Measurements from ENCODE around the gene ADCY2. TPM values are rescaled to one million over a fixed set of nuclear protein-coding genes. Genes with fewer than 3 reads are reported as not detected.
A peak's percentile ranks its signal among the peaks of the same experiment; 100 is the strongest.

ADCY2 gene
- total RNA-seq, 1 experiment from 2014 or later, result not detected

DNA sequence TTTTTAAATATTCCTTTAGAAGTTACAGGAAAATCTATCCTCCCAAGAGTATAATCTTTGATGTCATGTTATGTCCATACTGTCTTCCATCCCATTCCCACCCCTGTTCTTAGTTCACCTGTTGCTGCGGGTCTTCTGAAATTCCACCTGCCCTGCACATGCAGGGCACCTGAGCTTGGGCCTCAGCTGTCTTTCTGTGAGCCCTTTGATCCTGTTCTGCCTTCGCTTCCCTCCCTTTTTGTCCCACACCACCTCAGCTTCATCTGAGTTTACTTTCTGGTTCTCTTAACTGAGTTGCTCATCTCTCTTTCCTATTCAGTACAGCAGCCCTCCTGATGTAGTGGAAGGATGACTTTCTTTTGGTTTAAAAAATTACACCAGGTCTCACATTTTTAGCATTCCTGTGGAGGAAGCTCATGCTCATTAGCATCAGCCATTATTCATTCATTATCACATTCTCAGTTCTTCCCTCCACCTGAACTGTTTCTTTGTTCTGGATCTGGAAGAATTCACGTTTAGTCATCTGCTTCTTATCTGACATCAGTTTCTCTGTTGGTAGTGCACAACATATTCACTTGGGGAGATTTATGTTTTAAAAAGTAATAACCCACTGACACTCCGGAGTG lies 211.0 kb downstream of the ADCY2 start:
- H3K27ac ChIP-seq (ENCODE audit: low read length), result no peak overlapping the region
- no peaks in the 10 kb centered on the region for H3K27me3 ChIP-seq (ENCODE audit: low read length)
- H3K9me3 ChIP-seq (ENCODE audit: low read length), result no peaks in the 10 kb centered on the region
- H3K4me2 ChIP-seq (ENCODE audit: low read depth, low read length, poor library complexity, severe bottlenecking), result no peak overlapping the region
- H3K4me1 ChIP-seq (ENCODE audit: low read length), result no peaks in the 10 kb centered on the region
- no peaks in the 10 kb centered on the region for H3K9me2 ChIP-seq (replicated peaks; ENCODE audit: insufficient read depth, low read length)
- H3K79me2 ChIP-seq (ENCODE audit: low read length), result no peaks in the 10 kb centered on the region
- no peak overlapping the region for H3K4me3 ChIP-seq (ENCODE audit: low read length)
- H2AFZ ChIP-seq (ENCODE audit: low read length), result no peak overlapping the region
- no peak for DNase-seq
- H3K9ac ChIP-seq (ENCODE audit: low read length), result no peak overlapping the region
- H3K36me3 ChIP-seq (ENCODE audit: insufficient read depth, low read length), result no peaks in the 10 kb centered on the region
- no peaks in the 10 kb centered on the region for H4K20me1 ChIP-seq (ENCODE audit: insufficient read depth, low read depth, low read length)

DNA sequence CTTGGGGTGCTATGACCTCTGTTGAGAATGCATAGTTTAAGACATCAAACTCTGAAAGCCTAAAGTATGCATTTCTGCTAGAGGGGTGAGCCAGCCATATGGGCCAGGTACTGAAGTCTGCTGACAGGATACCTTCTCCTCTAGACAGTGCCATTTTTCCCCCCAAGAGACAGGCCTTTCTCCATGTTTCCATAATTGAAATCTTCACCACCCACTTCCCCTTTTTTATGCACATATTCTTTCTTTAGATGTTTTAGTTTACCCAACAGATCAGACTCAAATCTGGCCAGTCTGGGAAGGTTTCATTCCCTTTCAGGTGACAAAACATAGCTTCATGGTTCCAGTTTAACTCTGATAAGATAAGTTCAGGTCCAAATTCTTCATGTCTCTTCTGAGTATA lies 212.8 kb downstream of the ADCY2 start:
- no peak overlapping the region for H3K4me2 ChIP-seq (ENCODE audit: low read depth, low read length, poor library complexity, severe bottlenecking)
- no peaks in the 10 kb centered on the region for H3K27me3 ChIP-seq (ENCODE audit: low read length)
- H3K27ac ChIP-seq (ENCODE audit: low read length), result no peak overlapping the region
- no peak overlapping the region for H3K4me3 ChIP-seq (ENCODE audit: low read length)
- H3K36me3 ChIP-seq (ENCODE audit: insufficient read depth, low read length), result no peaks in the 10 kb centered on the region
- no peaks in the 10 kb centered on the region for H3K9me2 ChIP-seq (replicated peaks; ENCODE audit: insufficient read depth, low read length)
- no peak overlapping the region for H3K9ac ChIP-seq (ENCODE audit: low read length)
- no peak for DNase-seq
- no peaks in the 10 kb centered on the region for H3K9me3 ChIP-seq (ENCODE audit: low read length)
- no peaks in the 10 kb centered on the region for H3K4me1 ChIP-seq (ENCODE audit: low read length)
- H4K20me1 ChIP-seq (ENCODE audit: insufficient read depth, low read depth, low read length), result no peaks in the 10 kb centered on the region
- no peaks in the 10 kb centered on the region for H3K79me2 ChIP-seq (ENCODE audit: low read length)
- no peak overlapping the region for H2AFZ ChIP-seq (ENCODE audit: low read length)

DNA sequence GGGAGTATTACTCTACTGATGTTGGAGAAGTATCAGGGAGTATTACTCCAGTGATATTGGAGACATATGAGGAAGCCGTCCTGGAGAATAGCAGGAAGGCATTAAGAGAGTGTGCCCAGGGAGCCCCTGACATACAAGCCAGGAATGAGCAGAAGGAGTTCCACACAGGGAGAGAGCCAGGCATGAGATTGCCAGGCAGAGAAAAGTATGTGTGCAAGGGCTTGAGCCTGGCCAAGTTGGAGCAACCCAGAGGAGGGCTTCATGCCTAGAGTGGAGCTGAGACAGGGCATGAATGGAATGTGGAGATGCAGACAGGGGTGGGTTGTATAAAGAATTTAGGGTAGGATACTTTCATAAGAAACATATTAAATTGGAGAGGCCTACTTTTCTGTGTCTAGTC lies 213.8 kb downstream of the ADCY2 start:
- Histone ChIP-seq H3K27me3 (ENCODE audit: low read length) (no peaks in the 10 kb centered on the region), H3K9ac (ENCODE audit: low read length) (no peak overlapping the region), H3K4me3 (ENCODE audit: low read length) (no peak overlapping the region), H3K27ac (ENCODE audit: low read length) (no peak overlapping the region), H2AFZ (ENCODE audit: low read length) (no peak overlapping the region), H3K9me3 (ENCODE audit: low read length) (no peaks in the 10 kb centered on the region), H3K9me2 (replicated peaks; ENCODE audit: insufficient read depth, low read length) (no peaks in the 10 kb centered on the region), H3K79me2 (ENCODE audit: low read length) (no peaks in the 10 kb centered on the region), H3K4me1 (ENCODE audit: low read length) (no peaks in the 10 kb centered on the region), H3K4me2 (ENCODE audit: low read depth, low read length, poor library complexity, severe bottlenecking) (no peak overlapping the region), H3K36me3 (ENCODE audit: insufficient read depth, low read length) (no peaks in the 10 kb centered on the region), H4K20me1 (ENCODE audit: insufficient read depth, low read depth, low read length) (no peaks in the 10 kb centered on the region)
- no peak for DNase-seq

DNA sequence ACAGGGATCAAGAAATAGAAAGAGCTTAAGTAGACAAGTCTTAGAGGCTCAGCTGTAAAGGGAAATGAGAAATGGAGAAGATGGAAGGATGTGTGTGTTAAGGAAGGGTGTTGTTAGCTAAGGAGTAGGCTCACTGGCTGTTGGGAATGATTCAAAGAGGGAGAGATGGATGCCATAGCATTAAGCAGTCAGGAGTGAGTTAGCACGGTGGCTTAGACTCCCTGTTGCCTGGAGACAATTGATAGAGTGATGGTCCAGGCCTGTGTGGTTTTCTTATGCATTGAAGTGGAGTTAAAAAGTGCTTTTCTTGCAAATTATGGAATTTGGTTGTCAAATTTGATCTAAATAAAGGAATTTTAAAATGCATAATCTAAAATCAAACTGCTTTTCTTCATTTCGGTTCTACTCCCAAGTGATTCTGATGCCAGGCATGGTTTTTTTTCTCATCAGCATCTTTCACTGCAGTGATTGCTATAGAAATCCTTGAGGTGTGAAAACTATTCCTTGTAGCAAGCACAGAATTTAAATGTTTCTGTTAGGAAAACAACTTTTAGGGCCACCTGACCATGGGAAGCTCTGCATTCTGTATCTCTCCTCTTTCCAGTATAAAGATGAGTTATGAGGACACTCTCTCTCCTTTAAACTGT lies 214.7 kb downstream of the ADCY2 start:
- Histone ChIP-seq H3K9ac (ENCODE audit: low read length) (no peak overlapping the region), H3K27me3 (ENCODE audit: low read length) (no peaks in the 10 kb centered on the region), H3K9me2 (replicated peaks; ENCODE audit: insufficient read depth, low read length) (no peaks in the 10 kb centered on the region), H3K4me2 (ENCODE audit: low read depth, low read length, poor library complexity, severe bottlenecking) (no peak overlapping the region), H3K4me1 (ENCODE audit: low read length) (no peaks in the 10 kb centered on the region), H4K20me1 (ENCODE audit: insufficient read depth, low read depth, low read length) (no peaks in the 10 kb centered on the region), H2AFZ (ENCODE audit: low read length) (no peak overlapping the region), H3K9me3 (ENCODE audit: low read length) (no peaks in the 10 kb centered on the region), H3K4me3 (ENCODE audit: low read length) (no peak overlapping the region), H3K79me2 (ENCODE audit: low read length) (no peaks in the 10 kb centered on the region), H3K27ac (ENCODE audit: low read length) (no peak overlapping the region), H3K36me3 (ENCODE audit: insufficient read depth, low read length) (no peaks in the 10 kb centered on the region)
- DNase-seq, result peak; percentile 17

DNA sequence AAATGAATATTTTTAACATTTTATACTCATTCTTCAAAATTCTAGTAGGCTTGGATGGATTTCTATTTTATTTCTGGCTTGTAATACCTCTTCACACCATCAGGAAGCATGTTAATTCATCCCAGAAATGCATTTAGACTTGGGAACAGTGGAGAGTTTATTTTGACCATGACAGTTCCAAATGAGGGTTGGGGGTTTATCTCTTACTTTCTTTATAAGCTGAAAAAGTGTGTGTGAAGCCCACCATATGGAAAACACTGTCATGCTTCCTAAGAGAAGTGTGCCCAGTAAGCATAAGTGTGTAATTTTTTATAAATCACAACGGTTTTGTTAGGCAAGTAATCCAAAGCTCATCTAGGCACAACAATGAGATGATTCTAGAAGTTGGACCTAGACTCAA lies 215.6 kb downstream of the ADCY2 start:
- Histone ChIP-seq H3K4me1 (ENCODE audit: low read length) (no peaks in the 10 kb centered on the region), H3K27ac (ENCODE audit: low read length) (no peak overlapping the region), H3K27me3 (ENCODE audit: low read length) (no peaks in the 10 kb centered on the region), H2AFZ (ENCODE audit: low read length) (no peak overlapping the region), H3K36me3 (ENCODE audit: insufficient read depth, low read length) (no peaks in the 10 kb centered on the region), H3K79me2 (ENCODE audit: low read length) (no peaks in the 10 kb centered on the region), H3K4me2 (ENCODE audit: low read depth, low read length, poor library complexity, severe bottlenecking) (no peak overlapping the region), H3K9me2 (replicated peaks; ENCODE audit: insufficient read depth, low read length) (no peaks in the 10 kb centered on the region), H3K9ac (ENCODE audit: low read length) (no peak overlapping the region), H4K20me1 (ENCODE audit: insufficient read depth, low read depth, low read length) (no peaks in the 10 kb centered on the region), H3K4me3 (ENCODE audit: low read length) (no peak overlapping the region), H3K9me3 (ENCODE audit: low read length) (no peaks in the 10 kb centered on the region)
- peak; percentile 10 for DNase-seq

DNA sequence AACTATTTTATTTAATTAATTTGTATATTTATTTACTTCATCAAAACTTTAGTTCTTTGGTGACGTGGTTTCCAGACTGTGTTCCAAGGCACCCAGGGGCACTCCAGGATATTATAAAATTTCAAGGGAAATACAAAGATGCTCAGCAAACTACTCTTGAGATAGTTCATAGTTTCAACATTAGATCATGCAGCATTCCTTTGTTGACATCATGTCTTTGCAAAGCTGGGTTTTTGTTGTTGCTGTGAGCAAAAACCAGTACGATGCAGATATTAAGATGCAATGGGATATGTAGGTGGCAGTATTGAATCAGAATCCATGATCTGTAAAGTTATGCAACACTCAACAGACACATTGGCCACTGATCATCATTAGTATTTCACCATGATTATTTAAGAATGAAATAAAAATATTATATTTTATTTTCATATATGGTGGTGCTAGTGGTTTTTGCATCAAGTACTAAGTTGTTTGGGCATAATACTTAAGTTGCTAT lies 219.7 kb downstream of the ADCY2 start:
- no peak overlapping the region for H3K4me2 ChIP-seq (ENCODE audit: low read depth, low read length, poor library complexity, severe bottlenecking)
- DNase-seq, result no peak
- no peaks in the 10 kb centered on the region for H3K36me3 ChIP-seq (ENCODE audit: insufficient read depth, low read length)
- no peaks in the 10 kb centered on the region for H3K9me2 ChIP-seq (replicated peaks; ENCODE audit: insufficient read depth, low read length)
- H2AFZ ChIP-seq (ENCODE audit: low read length), result no peak overlapping the region
- H3K9ac ChIP-seq (ENCODE audit: low read length), result no peak overlapping the region
- H4K20me1 ChIP-seq (ENCODE audit: insufficient read depth, low read depth, low read length), result no peaks in the 10 kb centered on the region
- no peaks in the 10 kb centered on the region for H3K27me3 ChIP-seq (ENCODE audit: low read length)
- H3K79me2 ChIP-seq (ENCODE audit: low read length), result no peaks in the 10 kb centered on the region
- H3K9me3 ChIP-seq (ENCODE audit: low read length), result no peaks in the 10 kb centered on the region
- no peak overlapping the region for H3K4me3 ChIP-seq (ENCODE audit: low read length)
- no peak overlapping the region for H3K27ac ChIP-seq (ENCODE audit: low read length)
- H3K4me1 ChIP-seq (ENCODE audit: low read length), result no peaks in the 10 kb centered on the region

DNA sequence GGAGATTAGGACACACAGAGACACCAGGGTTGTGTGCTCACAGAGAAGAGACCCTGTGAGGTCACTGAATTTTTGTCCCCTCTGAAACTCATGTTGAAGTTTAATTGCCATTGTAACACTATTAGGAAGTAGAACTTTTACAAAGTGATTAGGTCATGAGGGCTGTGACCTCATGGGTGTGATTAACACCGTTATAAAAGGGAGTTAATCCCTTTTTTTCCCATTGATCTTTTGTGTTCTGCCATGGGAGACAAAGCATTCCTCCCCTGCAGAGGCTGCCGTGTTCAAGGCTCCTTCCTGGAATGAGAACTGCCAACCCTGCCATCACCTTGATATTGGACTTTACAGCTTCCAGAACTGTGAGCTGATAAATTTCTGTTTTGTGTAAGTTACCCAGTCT lies 221.0 kb downstream of the ADCY2 start:
- no peaks in the 10 kb centered on the region for H3K79me2 ChIP-seq (ENCODE audit: low read length)

DNA sequence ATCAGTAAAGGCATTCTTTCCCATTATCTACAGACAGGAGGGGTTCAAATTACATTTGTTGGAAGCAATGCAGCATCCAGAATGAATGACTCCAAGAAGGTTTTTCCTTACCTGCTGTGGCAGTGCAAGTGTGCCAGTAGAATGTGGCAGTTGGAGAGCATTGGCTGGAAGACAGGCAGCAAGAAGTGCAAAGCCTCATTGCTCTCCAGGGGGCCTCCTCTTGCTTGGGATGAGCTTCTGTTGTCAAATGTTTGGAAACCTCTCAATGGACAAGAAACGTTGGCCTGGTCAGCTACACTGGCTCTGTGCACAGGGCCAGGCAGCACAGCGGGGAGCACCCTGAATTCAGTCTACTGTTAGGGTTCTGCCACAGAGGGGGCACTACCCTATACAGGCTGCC lies 226.6 kb downstream of the ADCY2 start:
- no peak overlapping the region for H3K9ac ChIP-seq (ENCODE audit: low read length)
- no peaks in the 10 kb centered on the region for H3K4me1 ChIP-seq (ENCODE audit: low read length)
- H3K79me2 ChIP-seq (ENCODE audit: low read length), result no peaks in the 10 kb centered on the region
- DNase-seq, result no peak
- H3K4me2 ChIP-seq (ENCODE audit: low read depth, low read length, poor library complexity, severe bottlenecking), result no peak overlapping the region
- no peaks in the 10 kb centered on the region for H4K20me1 ChIP-seq (ENCODE audit: insufficient read depth, low read depth, low read length)
- no peaks in the 10 kb centered on the region for H3K9me2 ChIP-seq (replicated peaks; ENCODE audit: insufficient read depth, low read length)
- H2AFZ ChIP-seq (ENCODE audit: low read length), result no peak overlapping the region
- no peak overlapping the region for H3K4me3 ChIP-seq (ENCODE audit: low read length)
- H3K9me3 ChIP-seq (ENCODE audit: low read length), result no peaks in the 10 kb centered on the region
- H3K27ac ChIP-seq (ENCODE audit: low read length), result no peak overlapping the region
- H3K36me3 ChIP-seq (ENCODE audit: insufficient read depth, low read length), result no peaks in the 10 kb centered on the region
- no peaks in the 10 kb centered on the region for H3K27me3 ChIP-seq (ENCODE audit: low read length)

More for the DNA sequence above, 221.0 kb downstream of the ADCY2 start:
- H3K9me3 ChIP-seq (ENCODE audit: low read length), result no peaks in the 10 kb centered on the region
- H2AFZ ChIP-seq (ENCODE audit: low read length), result no peak overlapping the region
- no peaks in the 10 kb centered on the region for H3K36me3 ChIP-seq (ENCODE audit: insufficient read depth, low read length)
- no peak overlapping the region for H3K4me2 ChIP-seq (ENCODE audit: low read depth, low read length, poor library complexity, severe bottlenecking)
- no peaks in the 10 kb centered on the region for H3K9me2 ChIP-seq (replicated peaks; ENCODE audit: insufficient read depth, low read length)
- no peak overlapping the region for H3K4me3 ChIP-seq (ENCODE audit: low read length)
- DNase-seq, result no peak
- no peaks in the 10 kb centered on the region for H3K4me1 ChIP-seq (ENCODE audit: low read length)
- H4K20me1 ChIP-seq (ENCODE audit: insufficient read depth, low read depth, low read length), result no peaks in the 10 kb centered on the region
- H3K9ac ChIP-seq (ENCODE audit: low read length), result no peak overlapping the region
- no peaks in the 10 kb centered on the region for H3K27me3 ChIP-seq (ENCODE audit: low read length)
- no peak overlapping the region for H3K27ac ChIP-seq (ENCODE audit: low read length)

Data from Karpas-422 (cell line).